Left ventricle myocardium inferior (tissue), 1 donor: ENCODE results near the gene CLIC5. TPM values are rescaled to one million over a fixed set of nuclear protein-coding genes. Genes with fewer than 3 reads are reported as not detected.

ENCODE experiments used
- DNase-seq: peaks from one replicate; pipeline ENCODE4 v3.0.0-alpha.2; 2020
- H3K27ac ChIP-seq: fragments of 200-600 bp; replicated peaks from 2 replicates; pipeline ENCODE4 v1.8.0; 2021
- H3K27me3 ChIP-seq: fragments of 200-600 bp; 2 replicates; pipeline ENCODE4 v1.8.0; 2021; ENCODE audit warnings: low read depth
- H3K36me3 ChIP-seq: fragments of 200-600 bp; 2 replicates; pipeline ENCODE4 v1.8.0; 2021
- H3K4me1 ChIP-seq: fragments of 200-600 bp; 2 replicates; pipeline ENCODE4 v1.8.0; 2021
- H3K4me3 ChIP-seq: fragments of 200-600 bp; 2 replicates; pipeline ENCODE4 v1.8.0; 2021; ENCODE audit warnings: mild to moderate bottlenecking, moderate library complexity
- H3K9me3 ChIP-seq: fragments of 200-600 bp; replicated peaks from 2 replicates; pipeline ENCODE4 v1.8.0; 2021
- intact Hi-C: fragments of 100-400 bp; cut with micrococcal nuclease; formaldehyde crosslinking; loops from one replicate; pipeline ENCODE4 v1.11.0; 2022
- total RNA-seq: library from RNA; stranded (reverse); fragmentation: NEBNext Ultra II Directional; extraction: Animal tissue kit (Norgen Biotek cat#: 25700); gene quantifications from one replicate; pipeline ENCODE4 v1.2.1, GENCODE V29; 2021
- TF ChIP-seq, protein P1 (sequence below): fragments of 200-600 bp; IDR thresholded peaks from 2 replicates; pipeline ENCODE4 v1.8.0; 2021; ENCODE audit warnings: antibody characterized with exemption, mild to moderate bottlenecking, borderline replicate concordance
- donor health status: DM: no; HTN: yes; CAD: no; lungs with severe emphysema.

Gene CLIC5
- total RNA-seq, 1 donor from 2014 or later, result 285 TPM

DNA sequence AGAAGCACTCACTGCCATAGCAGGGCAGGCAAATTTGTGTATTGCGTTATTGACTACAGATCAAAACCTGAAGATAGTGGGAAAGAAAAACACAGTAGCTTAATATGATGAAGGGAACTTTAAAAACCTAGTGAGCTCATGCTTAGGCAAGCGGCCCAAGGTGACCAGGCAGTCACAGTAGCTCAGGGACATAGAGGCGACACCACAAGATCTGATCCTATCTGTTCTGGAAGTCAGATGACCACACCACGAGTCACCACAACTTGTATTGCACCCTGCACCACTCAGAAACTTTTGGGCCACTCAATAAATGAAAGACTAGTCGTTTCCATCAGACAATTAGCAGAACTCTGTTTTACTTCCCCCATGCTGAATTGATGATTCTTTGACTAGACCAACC, 4.9 kb downstream of the CLIC5 start:
- Histone ChIP-seq H3K27ac (peak overlapping the region; percentile 96), H3K27me3 (peaks cover 7% of the 10 kb centered on the region), H3K4me1 (peaks cover 89% of the 10 kb centered on the region), H3K9me3 (no peaks in the 10 kb centered on the region), H3K36me3 (no peaks in the 10 kb centered on the region), H3K4me3 (peak overlapping the region; percentile 79)
- intact Hi-C loops, result no loop called here
- DNase-seq, result no peak
- TF ChIP-seq, protein P1, sequence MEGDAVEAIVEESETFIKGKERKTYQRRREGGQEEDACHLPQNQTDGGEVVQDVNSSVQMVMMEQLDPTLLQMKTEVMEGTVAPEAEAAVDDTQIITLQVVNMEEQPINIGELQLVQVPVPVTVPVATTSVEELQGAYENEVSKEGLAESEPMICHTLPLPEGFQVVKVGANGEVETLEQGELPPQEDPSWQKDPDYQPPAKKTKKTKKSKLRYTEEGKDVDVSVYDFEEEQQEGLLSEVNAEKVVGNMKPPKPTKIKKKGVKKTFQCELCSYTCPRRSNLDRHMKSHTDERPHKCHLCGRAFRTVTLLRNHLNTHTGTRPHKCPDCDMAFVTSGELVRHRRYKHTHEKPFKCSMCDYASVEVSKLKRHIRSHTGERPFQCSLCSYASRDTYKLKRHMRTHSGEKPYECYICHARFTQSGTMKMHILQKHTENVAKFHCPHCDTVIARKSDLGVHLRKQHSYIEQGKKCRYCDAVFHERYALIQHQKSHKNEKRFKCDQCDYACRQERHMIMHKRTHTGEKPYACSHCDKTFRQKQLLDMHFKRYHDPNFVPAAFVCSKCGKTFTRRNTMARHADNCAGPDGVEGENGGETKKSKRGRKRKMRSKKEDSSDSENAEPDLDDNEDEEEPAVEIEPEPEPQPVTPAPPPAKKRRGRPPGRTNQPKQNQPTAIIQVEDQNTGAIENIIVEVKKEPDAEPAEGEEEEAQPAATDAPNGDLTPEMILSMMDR, result no peak

DNA sequence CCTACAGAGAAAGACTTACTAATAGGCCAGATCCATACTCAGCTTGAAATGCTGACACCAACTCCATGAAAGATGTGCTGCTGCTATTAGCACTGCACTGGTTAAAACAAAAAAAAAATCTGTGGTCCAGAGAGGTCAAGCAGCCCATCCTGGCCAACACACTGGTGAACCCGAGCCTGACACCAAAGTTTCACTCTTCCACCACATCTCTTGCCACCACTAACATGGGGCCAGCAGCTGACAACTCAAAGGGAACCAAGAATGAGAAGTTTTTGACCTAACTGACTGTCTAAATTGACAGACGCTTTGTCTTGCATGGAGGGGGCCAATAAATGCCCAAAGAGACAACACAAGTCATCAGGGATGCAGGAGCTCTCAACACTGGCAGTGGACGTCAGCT, 5.4 kb downstream of the CLIC5 start:
- H3K27ac ChIP-seq, result peak overlapping the region; percentile 96
- H3K27me3 ChIP-seq, result peaks cover 2% of the 10 kb centered on the region
- intact Hi-C loops, result no loop called here
- no peaks in the 10 kb centered on the region for H3K36me3 ChIP-seq
- H3K9me3 ChIP-seq, result no peaks in the 10 kb centered on the region
- DNase-seq, result no peak
- peak overlapping the region; percentile 79 for H3K4me3 ChIP-seq
- TF ChIP-seq, protein P1, result no peak
- H3K4me1 ChIP-seq, result peaks cover 90% of the 10 kb centered on the region

DNA sequence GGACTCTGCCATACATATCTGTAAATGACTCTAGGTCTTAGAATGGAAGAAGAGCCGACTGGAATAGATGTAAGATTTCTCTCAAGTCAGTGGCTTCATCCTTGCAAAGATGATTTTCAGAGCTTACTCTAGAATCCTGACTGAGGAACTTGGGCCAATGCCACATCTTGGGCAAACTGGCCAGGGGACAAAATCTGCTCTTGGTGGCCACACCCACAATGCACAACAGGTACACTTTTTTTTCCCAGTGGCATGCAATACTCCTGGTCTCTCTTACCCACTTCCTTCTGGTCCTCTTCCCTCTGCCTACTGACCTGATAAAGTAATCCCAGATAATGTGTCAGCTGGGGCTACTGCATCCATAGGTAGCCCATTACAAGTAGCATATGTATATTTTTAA, 13.4 kb downstream of the CLIC5 start:
- no peak for DNase-seq
- Histone ChIP-seq H3K27me3 (no peaks in the 10 kb centered on the region), H3K36me3 (peaks cover 9% of the 10 kb centered on the region), H3K4me3 (no peak overlapping the region), H3K9me3 (no peaks in the 10 kb centered on the region), H3K27ac (peak overlapping the region; percentile 75), H3K4me1 (peaks cover 93% of the 10 kb centered on the region)
- TF ChIP-seq, protein P1, result no peak
- intact Hi-C loops, result no loop called here

DNA sequence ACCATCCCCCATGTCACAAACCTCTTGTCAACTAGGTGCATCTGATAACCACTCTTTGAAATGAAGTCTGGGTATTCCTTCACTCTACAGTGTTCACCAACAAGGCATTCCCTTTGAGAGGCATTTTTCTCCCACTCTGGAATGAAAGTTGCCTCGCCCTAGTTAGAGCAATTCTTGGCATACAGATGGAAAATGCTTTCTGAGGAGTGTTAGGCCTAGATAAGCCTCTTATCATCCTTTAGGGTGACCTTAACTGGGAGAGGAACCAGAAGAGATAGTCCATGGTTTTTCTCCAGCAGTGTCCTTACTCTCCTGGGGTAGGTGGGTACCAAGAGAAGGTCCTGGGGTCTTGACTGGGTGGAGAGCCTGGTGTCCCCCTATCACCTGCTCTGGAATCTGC, 14.8 kb downstream of the CLIC5 start:
- Histone ChIP-seq H3K36me3 (peaks cover 9% of the 10 kb centered on the region), H3K27ac (peak overlapping the region; percentile 75), H3K27me3 (no peaks in the 10 kb centered on the region), H3K4me3 (no peak overlapping the region), H3K9me3 (no peaks in the 10 kb centered on the region), H3K4me1 (peaks cover 80% of the 10 kb centered on the region)
- intact Hi-C loops, result no loop called here
- TF ChIP-seq, protein P1, result no peak
- no peak for DNase-seq

DNA sequence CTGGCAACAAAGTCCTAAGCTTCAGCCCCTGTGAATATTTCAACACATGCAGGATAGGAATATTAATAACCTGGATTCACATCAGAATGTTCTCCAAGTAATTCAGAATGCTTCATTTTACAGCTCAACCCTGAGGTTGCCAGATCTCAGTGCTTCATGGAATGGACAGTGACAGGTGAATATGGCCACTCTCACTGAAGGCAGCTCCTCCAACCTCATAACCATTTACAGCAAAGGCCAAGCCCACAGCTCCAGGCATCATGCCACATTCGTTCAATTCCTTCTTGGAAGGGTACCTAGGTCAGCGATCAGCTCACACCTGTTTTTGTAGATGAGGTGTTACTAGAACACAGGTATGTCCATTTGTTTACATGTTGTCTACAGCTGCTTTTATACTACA, 17.1 kb downstream of the CLIC5 start:
- intact Hi-C loops, result no loop called here

More for the DNA sequence above, 17.1 kb downstream of the CLIC5 start:
- H3K27ac ChIP-seq, result peak overlapping the region; percentile 71
- H3K9me3 ChIP-seq, result no peaks in the 10 kb centered on the region
- DNase-seq, result no peak
- peaks cover 9% of the 10 kb centered on the region for H3K36me3 ChIP-seq
- H3K4me3 ChIP-seq, result no peak overlapping the region
- H3K4me1 ChIP-seq, result peaks cover 72% of the 10 kb centered on the region
- TF ChIP-seq, protein P1, result no peak
- H3K27me3 ChIP-seq, result no peaks in the 10 kb centered on the region
